ENCODE data around the gene PLA2G2E.
"Not testable (repeated sequence)": the region's sequence is repeated elsewhere in the genome, so short reads cannot be mapped to it uniquely, and the experiment has no call there.

The PLA2G2E gene

DNA sequence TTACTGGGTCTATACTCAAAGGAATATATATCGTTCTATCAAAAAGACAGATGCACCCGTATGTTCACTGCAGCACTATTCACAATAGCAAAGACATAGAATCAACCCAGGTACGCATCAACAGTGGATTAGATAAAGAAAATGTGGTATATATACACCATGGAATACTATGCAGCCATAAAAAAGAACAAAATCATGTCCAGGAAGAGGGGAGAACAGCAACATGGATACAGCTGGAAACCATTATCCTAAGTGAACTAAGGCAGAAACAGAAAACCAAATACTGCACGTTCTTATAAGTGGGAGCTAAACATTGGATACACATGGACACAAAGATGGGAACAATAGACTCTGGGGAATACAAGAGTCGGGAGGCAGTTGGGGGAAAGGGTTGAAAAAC lies 42.6 kb downstream of the PLA2G2E start:
- DNase-seq: not testable (repeated sequence)

DNA sequence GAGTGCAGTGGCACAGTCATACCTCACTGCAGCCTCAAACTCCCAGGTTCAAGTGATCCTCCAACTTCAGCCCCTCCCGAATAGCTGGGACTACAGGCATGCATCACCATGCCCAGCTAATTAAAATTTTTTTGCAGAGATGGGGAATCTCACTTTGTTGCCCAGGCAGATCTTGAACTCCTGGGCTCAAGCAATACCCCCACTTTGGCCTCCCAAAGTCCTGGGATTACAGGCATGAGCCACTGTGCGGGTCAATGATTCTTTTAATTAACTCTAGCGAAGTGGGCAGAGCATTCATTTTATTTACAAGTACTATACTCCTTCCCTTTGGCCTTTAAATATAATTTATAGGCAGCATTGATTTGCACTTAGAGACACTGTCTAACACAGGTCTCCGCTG lies 43.8 kb downstream of the PLA2G2E start:
- no peak for DNase-seq

DNA sequence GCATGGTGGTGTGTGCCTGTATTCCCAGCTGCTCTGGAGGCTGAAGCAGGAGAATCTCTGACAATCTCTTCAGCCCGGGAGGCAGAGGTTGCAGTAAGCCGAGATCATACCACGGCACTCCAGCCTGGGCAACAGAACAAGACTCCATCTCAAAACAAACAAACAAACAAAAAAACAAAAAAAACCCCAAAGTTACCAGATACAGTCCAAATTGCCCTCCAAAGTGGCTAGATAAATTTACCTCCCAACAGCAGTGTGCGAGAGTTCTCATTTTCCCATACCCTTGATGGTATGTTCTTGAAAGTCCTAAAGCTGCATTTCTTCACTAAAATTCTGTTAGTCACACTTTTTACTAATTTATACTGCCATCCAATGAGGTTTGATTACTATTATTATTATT lies 44.2 kb downstream of the PLA2G2E start:
- no peak for DNase-seq

DNA sequence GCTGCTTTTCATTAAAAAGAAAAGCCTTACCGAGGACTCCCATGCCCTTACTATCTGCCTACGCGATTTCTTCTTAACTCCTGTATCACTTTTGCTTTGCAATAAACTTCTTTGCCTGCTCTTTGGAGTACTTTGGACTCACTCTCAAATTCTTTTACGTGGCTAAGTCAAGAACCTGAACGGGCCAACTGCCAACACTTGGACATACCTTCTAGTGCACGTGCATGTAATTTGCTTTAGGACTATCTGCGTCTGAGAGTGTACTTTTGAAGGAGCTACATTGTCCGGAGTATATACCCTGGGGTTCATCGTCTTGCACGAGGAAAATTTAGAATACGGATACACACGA lies 44.8 kb downstream of the PLA2G2E start:
- no peak for DNase-seq

DNA sequence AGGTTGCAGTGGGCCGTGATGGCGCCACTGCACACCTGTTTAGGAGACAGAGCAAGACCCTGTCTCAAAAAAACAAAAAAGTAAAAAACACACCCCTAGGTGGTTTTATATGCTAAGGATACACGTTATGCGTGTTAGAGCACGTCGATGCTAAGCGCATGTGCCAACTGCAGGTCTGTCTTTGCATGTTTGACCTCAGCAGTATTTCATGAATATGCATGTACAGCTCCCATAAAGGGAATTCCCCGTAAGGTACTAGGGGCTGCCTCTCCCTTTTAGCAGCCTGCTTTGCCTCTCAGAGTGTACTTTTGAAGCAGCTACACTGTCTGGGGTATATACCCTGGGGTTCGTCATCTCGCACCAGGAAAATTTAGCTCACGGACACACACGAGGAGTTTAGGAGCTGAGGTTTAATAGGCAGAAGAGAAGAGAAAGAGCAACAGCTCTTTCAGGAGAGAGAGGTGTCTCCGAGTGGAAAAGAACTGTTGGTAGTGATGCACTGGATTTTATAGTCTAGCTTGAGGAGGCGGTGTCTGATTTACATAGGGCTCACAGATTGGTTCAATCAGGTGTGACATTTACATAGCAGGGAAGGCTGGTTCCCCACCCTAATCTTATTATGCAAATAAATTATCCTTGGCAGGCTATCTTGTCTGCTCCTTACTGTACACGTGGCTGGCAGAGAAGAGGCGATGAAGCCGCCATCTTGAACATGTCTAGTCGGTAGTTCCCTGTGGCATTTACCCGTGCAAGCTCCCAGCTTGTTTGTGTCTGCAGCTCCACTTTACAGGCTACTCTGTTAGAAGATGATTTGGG lies 45.4 kb downstream of the PLA2G2E start:
- DNase-seq: no peak

DNA sequence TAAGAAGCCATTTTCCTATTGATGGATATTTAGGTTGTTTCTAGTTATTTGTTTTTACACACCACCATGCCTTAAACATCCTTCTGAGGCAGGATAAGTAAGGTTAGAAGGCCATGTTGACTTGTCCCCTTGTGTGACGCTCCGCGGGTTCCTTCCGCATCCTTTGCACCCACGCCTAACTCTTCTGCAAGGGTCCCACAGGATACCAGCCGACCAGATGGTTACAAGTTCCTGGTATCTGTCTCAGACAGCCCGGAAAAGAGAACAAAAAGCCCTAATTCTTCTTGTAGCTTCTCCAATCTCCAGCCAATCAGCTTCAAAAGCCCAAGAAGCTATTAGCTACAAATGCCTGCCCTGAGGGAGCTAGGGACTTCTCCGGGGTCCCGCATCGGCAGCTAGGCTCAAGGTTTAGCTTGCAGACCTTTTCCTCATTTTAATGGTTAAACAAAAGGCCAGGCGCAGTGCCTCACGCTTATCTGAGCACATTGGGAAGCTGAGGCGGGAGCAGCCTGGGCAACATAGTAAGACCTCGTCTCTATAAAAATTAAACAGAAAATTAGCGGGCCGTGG lies 46.2 kb downstream of the PLA2G2E start:
- DNase-seq: no peak

DNA sequence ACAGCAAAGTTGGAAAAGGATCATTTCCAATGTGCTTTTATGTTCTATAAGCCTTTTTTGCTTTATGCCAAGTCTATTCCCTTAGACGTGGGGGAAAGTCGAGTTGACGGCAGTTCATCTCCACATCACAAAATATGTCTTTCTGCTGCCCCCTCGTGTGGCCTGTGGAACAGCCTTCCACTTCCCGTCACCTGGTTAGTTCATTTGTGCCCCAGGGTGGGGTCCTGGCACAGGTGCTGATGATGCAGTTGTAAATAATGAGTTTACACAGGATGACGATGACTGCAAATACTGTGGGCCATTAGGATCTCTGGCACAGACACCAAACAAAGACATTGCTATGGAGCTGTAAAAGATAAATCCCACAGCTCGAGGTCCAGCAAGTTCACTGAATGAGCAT lies 51.2 kb downstream of the PLA2G2E start:
- no peak for DNase-seq
